GM18508 (cell line): ENCODE results near the gene EP300.
"Not testable (repeated sequence)": the region's sequence is repeated elsewhere in the genome, so short reads cannot be mapped to it uniquely, and the experiment has no call there.

ENCODE experiments used
- ATAC-seq: cut with Tn5 transposase; IDR thresholded peaks from one replicate; pipeline ENCODE4 v1.9.1; 2021; ENCODE audit warnings: moderate number of reproducible peaks; ENCODE audit not compliant: insufficient read depth, unreplicated experiment

The EP300 gene

DNA sequence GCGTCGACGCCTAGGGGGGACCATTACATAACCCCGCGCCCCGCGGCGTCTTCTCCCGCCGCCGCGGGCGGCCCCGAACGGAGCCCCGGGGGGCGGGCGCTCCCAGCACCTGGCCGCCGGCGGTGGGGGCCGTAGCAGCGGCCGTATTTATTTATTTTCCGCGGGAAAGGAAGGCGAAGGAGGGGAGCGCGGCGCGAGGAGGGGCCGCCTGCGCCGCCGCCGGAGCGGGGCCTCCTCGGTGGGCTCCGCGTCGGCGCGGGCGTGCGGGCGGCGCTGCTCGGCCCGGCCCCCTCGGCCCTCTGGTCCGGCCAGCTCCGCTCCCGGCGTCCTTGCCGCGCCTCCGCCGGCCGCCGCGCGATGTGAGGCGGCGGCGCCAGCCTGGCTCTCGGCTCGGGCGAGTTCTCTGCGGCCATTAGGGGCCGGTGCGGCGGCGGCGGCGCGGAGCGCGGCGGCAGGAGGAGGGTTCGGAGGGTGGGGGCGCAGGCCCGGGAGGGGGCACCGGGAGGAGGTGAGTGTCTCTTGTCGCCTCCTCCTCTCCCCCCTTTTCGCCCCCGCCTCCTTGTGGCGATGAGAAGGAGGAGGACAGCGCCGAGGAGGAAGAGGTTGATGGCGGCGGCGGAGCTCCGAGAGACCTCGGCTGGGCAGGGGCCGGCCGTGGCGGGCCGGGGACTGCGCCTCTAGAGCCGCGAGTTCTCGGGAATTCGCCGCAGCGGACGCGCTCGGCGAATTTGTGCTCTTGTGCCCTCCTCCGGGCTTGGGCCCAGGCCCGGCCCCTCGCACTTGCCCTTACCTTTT lies at the start of gene EP300:
Gene EP300, plus strand, starts transcription at position 570 of the 795 bp plus-strand sequence. CDS start 413 bp downstream, outside the sequence.
- peak; percentile 27 for ATAC-seq

DNA sequence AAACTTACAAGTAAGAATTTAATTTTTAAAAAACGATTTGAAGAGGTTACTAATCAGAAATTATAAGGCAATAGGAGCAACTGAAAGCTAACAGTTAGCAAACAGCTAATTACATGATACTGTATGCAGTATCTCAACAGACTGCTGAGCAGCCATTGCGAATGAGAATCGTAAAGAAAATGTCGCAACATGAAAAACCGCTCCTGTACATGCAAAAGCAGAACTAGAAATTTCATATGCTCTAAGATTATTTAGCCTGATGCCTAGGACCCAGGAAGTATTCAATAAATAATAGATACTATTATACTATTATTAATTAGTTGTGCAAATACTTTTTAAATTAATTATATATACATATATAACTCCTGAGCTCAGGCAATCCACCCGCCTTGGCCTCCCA lies 48.7 kb upstream of the EP300 start:
- ATAC-seq, result no peak

DNA sequence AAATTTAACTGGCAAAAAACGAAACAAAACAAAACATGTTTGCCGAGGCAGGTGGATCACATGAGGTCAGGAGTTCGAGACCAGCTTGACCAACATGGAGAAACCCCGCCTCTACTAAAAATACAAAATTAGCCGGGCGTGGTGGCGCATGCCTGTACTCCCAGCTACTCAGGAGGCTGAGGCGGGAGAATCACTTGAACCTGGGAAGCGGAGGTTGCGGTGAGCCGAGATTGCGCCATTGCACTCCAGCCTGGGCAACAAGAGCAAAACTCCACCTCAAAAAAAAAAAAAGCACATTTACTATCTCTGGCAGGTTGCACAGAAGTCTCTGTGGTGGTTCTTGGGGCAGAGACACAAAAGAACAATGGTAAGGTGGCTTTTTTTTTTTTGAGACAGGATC lies 46.8 kb upstream of the EP300 start:
- ATAC-seq, result not testable (repeated sequence)

DNA sequence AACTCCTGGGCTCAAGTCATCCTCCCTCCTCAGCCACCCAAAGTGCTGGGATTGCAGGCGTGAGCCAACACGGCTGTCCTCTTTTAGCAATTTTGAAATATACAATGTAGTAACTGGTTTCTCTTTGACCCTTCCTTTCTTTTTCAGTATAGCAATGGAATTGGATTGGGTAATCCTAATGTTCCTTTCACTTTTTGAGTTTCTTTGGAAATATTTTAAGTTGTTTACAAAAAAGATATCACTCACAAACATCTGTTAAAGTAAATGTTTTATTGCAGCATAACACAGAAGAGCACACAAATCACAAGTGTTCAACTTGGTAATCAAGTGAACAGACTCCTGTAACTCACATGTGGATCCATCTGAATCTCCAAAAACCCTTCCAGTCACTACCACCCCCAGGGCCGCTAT lies 44.6 kb upstream of the EP300 start:
- ATAC-seq, result no peak

DNA sequence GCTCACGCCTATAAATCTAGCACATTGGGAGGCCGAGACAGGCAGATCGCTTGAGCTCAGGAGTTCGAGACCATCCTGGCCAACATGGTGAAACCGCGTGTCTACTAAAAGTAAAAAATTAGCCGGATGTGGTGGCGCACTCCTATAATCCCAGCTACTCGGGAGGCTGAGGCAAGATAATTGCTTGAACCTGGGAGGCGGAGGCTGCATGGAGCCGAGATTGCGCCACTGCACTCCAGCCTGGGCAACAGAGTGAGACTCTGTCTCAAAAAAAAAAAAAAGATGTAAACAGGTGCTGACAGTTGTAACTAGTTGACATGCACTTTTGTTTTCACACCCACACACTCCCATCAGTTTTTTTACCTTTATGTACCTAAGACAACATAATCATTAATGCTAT lies 44.0 kb upstream of the EP300 start:
- ATAC-seq, result not testable (repeated sequence)

DNA sequence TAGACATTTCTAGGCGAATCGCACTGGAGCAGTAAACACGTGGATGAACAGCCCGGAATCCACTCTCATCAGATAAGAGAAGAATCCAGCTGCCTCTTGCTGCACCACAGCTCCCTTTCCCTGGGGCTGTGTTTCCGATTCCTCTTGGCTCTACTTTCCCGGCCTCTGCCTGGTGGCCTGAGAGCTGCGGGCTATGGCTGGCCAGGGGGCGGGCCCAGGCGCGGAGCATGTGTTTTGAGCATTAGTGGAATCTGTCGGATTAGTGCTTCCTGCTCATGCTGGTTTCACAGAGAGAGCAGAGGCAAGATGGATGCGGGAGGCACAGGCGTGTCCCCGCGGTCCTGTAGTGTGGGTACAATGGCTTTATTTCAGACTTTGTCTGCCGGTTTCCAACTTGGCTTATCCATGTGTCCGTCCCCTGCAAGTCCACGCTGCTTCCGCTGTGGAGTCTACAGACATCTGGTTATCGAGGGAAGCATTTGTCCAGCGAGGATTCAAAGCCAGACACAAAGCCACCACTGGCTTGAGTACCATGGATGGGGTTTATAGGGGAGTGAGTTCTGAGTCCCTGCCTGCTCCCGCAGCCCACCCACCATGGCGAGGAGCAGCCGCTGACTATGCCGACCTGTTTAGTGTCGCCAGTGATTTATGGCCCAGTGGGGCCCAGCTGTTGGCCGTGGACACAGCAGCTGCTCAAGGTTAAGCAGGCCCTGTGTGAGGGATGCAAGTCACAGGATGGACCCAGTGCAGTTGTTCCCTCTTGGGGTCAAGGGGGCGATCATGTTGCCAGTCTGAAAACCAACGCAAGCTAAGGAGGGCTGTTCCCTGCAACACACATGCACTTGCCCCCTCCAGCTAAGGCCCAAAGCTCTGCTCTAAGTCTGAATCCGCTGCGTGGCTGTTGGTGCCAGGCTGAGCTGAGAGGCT lies 43.3 kb upstream of the EP300 start:
- ATAC-seq, result no peak

DNA sequence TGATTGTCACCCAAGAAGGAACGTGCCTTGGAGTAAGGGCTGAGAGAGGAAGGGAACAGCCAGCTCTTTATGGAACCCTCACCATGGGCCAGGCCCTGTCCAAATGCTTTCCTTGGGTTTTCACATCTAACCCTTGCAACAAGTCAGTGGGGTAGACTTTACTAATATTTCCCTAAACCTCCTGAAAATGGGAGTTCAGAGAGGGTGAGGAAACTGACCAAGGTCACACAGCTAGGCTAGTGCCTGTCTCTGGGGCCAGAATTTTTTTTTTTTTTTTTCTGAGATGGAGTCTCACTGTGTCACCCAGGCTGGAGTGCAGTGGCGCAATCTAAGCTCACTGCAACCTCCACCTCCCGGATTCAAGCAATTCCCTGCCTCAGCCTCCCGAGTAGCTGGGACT lies 42.6 kb upstream of the EP300 start:
- ATAC-seq, result not testable (repeated sequence)

DNA sequence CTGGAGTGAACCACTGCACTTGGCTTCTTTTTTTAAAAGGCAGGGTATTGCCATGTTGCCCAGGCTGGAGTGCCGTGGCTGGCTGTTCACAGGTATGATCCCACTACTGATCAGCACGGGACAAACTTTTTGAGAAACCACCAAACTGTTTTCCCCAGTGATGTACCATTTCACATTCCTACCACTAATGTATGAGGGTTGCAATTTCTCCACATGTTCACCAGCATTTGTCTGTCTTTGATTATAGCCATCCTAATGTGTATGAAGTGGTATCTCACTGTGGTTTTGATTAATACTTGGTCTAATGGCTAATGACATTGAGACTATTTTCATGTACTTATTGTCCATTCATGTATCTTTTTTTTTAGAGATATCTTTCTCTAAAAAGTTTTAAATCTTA lies 41.5 kb upstream of the EP300 start:
- ATAC-seq, result no peak

DNA sequence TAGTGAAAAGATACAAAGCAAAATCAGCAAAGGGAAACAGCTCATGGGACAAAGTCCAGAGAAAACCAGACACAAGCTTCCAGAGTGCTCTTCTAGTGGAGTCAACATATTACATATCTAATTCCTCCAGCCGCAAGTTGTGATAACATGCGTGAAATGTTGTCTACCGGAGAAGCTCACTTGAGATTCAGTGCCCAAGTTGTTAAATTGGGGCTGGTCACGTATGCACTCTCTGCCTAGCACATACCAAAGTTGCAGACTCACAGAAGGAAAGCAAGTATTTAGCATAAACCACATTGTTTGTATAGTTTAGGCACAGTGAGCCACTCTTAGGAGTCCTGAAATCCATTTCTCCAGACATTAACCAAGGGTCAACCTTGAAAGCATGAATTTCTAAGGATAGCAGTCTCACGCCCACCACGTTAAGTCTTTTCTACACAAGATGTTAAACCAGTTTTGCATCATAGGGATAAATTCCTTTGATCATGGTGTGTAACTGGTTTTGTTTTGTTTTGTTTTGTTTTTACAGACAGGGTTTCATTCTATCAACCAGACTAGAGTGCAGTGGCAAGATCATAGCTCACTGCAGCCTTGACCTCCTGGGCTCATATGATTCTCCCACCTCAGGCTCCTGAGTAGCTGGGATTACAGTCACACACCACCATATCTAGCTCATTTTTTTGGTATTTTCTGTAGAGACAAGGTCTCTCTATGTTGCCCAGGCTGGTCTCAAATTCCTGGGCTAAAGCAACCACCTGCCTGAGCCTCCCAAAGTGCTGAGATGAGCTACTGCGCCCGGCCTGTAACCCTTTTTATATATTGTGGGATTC lies 39.5 kb upstream of the EP300 start:
- no peak for ATAC-seq

DNA sequence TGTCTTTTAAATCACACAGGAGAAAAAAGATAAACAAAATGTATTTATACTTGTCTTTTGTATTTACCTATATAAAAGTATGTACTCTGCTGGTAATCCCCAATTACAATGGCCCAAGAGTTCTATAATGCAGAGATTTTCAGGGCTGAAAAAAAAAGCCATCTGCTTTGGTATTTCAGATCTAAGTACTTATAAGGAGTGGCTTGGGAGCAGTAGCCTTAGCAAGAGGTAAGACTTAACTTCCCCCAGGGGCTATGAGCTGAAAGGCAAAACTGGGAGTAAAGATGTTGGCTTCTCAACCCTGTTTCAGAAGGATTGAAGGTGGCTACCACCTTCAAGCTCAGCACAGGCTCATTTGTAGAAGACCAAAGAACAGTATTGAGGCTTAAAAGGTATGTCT lies 35.3 kb upstream of the EP300 start:
- no peak for ATAC-seq

DNA sequence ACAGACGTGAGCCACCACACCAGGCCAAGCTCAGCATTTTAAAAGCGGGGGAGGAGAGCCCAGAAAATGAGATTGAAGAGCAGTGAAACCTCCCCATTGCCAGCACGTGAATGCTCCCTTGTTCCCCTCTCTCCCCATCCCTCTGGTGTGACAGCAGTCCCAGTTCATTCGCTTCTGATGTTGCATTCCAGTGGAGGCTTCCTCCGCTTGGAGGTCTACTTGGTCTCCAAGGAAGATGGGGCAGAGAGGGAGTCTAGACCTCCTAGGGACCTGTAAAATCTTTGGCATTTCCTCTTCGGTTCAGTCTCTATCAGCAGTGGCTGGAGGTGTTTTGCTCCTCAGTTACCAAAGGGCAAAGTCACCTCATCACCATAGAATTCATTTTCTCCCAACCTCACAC lies 30.2 kb upstream of the EP300 start:
- ATAC-seq, result no peak

DNA sequence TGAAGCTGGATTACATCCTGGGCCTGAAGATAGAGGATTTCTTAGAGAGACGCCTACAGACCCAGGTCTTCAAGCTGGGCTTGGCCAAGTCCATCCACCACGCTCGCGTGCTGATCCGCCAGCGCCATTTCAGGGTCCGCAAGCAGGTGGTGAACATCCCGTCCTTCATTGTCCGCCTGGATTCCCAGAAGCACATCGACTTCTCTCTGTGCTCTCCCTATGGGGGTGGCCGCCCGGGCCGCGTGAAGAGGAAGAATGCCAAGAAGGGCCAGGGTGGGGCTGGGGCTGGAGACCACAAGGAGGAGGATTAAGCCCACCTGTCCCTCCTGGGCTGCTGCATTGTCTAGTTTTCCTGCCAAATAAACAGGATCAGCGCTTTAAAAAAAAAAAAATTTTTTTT lies 28.1 kb upstream of the EP300 start:
- ATAC-seq, result not testable (repeated sequence)

DNA sequence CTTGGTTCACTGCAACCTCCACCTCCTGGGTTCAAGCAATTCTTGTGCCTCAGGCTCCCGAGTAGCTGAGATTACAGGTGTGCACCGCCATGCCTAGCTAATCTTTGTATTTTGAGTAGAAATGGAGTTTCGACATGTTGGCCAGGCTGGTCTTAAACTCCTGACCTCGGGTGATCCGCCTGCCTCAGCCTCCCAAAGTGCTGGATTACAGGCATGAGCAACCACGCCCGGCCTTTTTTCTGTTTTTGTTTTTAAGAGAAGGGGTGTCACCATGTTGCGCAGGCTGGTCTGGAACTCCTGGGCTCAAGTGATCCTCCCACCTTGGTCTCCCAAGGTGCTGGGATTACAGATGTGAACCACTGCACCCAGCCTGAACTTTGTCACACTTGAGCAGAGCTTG lies 26.1 kb upstream of the EP300 start:
- not testable (repeated sequence) for ATAC-seq

DNA sequence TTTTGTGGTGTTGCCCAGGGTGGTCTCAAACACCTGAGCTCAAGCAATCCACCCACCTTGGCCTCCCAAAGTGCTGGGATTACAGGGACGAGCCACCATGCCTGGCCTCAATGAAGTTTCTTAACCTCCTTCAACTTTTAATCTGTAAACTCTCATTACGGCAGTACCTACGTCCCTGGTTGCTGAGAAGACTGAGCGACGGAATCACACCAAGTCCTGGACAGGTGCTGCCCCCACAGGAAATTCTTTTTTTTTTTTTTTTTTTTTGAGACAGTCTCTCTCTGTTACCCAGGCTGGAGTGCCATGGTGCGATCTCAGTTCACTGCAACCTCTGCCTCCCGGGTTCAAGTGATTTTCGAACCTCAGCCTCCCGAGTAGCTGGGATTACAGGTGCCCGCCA lies 24.4 kb upstream of the EP300 start:
- ATAC-seq, result not testable (repeated sequence)

DNA sequence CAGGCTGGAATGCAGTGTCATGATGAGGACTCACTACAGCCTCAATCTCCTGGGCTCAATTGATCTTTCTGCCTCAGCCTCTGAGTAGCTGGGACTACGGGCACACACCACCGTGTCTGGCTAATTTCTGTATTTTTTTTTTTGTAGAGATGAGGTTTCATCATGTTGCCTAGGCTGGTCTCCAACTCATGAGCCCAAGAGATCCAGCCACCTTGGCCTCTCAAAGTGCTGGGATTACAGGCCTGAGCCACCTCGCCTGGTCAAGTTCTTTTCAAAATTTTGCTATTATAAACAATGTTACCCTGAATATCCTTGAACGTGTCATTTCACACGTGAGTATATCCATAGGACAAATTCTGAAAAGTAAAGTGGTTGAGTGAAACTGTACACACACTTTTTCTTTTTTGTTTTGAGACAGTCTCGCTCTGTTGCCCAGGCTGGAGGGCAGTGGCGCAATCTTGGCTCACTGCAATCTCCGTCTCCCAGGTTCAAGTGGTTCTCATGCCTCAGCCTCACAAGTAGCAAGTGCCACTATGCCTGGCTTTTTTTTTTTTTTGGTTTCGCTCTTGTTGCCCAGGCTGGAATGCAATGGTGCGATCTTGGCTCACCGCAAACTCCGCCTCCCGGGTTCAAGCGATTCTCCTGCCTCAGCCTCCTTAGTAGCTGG lies 21.6 kb upstream of the EP300 start:
- ATAC-seq, result no peak

DNA sequence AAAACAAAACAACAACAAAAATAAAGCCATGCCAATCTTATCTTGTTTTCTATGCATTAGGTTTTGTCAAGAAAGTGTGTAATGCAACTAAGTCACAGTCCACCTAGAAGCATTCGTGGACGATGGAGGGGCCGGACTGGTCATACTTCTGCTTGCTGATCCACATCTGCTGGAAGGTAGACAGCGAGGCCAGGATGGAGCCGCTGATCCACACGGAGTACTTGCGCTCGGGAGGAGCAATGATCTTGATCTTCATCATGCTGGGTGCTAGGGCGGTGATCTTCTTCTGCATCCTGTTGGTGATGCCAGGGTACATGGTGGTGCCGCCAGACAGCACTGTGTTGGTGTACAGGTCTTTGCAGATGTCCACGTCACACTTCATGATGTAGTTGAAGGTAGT lies 18.3 kb upstream of the EP300 start:
- ATAC-seq, result no peak

DNA sequence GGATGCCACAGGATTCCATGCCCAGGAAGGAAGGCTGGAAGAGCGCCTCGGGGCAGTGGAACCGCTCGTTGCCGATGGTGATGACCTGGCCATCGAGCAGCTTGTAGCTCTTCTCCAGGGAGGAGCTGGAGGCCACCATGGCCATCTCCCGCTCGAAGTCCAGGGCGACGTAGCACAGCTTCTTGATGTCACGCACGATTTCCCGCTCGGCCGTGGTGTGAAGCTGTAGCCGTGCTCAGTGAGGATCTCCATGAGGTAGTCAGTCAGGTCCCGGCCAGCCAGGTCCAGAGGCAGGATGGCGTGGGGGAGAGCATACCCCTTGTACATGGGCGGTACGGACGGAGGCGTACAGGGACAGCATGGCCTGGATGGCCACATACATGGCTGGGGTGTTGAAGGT lies 17.9 kb upstream of the EP300 start:
- no peak for ATAC-seq

DNA sequence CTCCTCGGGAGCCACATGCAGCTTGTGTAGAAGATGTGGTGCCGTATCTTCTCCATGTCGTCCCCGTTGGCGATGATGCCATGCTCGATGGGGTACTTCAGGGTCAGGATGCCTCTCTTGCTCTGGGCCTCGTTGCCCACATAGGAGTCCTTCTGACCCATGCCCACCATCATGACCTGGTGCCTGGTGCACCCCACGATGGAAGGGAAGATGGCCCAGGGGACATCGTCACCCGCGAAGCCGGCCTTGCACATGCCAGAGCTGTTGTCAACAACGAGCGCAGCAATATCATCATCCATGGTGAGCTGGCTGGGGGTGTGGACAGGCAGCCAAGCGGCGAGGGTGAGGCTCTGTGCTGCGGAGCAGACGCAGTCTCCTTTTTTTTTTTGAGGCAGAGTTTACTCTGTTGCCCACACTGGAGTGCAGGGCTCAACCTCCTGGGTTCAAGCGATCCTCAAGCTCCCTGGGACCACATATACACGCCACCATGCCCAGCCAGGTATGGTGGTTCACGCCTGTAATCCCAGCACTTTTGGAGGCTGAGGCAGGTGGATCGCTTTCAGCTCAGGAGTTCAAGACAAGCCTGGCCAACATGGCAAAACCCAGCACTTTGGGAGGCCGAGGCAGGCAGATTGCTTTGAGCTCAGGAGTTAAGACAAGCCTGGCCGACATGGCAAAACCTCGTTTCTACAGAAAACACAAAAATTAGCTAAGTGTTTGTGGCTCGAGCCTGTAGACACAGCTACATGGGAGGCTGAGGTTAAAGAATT lies 17.3 kb upstream of the EP300 start:
- no peak for ATAC-seq

DNA sequence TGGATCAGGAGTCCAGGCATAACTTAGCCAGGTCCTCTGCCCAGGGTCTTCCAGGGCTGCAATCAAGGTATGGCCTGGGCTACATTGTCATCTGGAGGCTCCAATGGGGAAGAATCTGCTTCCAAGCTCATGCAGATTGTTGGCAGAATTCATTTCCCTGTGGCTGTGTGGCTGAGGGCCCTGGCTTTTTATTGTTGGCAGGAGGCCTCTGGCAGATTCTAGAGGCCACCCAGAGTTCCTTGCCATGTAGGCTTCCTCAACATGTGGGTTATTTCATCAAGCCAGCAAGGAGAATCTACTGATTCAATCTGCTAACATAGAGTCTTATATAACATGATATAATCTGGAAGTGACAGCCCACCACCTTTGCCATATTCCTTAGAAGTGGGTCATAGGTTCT lies 16.4 kb upstream of the EP300 start:
- no peak for ATAC-seq
